Upper lobe of right lung (tissue), 1 donor: ENCODE results near the gene MOB3C. TPM values are rescaled to one million over a fixed set of nuclear protein-coding genes. Genes with fewer than 3 reads are reported as not detected.
"Not testable (repeated sequence)": the region's sequence is repeated elsewhere in the genome, so short reads cannot be mapped to it uniquely, and the experiment has no call there.

Experiments used
- ATAC-seq: fragments of 200-7000 bp; cut with Tn5 transposase; one replicate; pipeline ENCODE4 v1.9.1; 2020; ENCODE audit warnings: mild to moderate bottlenecking, moderate library complexity
- DNase-seq: peaks from one replicate; pipeline ENCODE4 v3.0.0-alpha.2; 2020
- H3K27ac ChIP-seq: fragments of 200-600 bp; one replicate; pipeline ENCODE4 v1.8.0; 2022
- H3K27me3 ChIP-seq: fragments of 200-600 bp; one replicate; pipeline ENCODE4 v1.8.0; 2022; ENCODE audit warnings: mild to moderate bottlenecking
- H3K36me3 ChIP-seq: fragments of 200-600 bp; one replicate; pipeline ENCODE4 v1.8.0; 2022
- H3K4me1 ChIP-seq: fragments of 200-600 bp; one replicate; pipeline ENCODE4 v1.8.0; 2022
- H3K4me3 ChIP-seq: fragments of 200-600 bp; one replicate; pipeline ENCODE4 v1.8.0; 2022; ENCODE audit warnings: mild to moderate bottlenecking
- H3K9me3 ChIP-seq: fragments of 200-600 bp; one replicate; pipeline ENCODE4 v1.8.0; 2022
- intact Hi-C: fragments of 100-400 bp; cut with DNase I; formaldehyde crosslinking; loops from one replicate; pipeline ENCODE4 v1.11.0; 2022
- long read RNA-seq: library from polyadenylated mRNA; unstranded; transcript quantifications from one replicate; pipeline ENCODE4 v2.0.0, GENCODE V29; 2021
- total RNA-seq: library from RNA; stranded (reverse); fragmentation: NEBNext Ultra II Directional; extraction: Animal tissue kit (Norgen Biotek cat#: 25700); gene quantifications from one replicate; pipeline ENCODE4 v1.2.1, GENCODE V29; 2021
- TF ChIP-seq, protein P1 (sequence below): fragments of 200-600 bp; IDR thresholded peaks from one replicate; pipeline ENCODE4 v1.8.0; 2022; ENCODE audit warnings: antibody characterized with exemption
- donor health status: DM: no; HTN: yes; CAD: no; lungs with severe emphysema.

Gene MOB3C
- 24.6 TPM for total RNA-seq
- long read RNA-seq, full-length matches to known transcripts, result 54 of 55 reads
- long read RNA-seq, partial matches to known transcripts, result 0 of 55 reads
- long read RNA-seq, other reads (novel, unspliced or antisense), result 1 of 55 reads

DNA sequence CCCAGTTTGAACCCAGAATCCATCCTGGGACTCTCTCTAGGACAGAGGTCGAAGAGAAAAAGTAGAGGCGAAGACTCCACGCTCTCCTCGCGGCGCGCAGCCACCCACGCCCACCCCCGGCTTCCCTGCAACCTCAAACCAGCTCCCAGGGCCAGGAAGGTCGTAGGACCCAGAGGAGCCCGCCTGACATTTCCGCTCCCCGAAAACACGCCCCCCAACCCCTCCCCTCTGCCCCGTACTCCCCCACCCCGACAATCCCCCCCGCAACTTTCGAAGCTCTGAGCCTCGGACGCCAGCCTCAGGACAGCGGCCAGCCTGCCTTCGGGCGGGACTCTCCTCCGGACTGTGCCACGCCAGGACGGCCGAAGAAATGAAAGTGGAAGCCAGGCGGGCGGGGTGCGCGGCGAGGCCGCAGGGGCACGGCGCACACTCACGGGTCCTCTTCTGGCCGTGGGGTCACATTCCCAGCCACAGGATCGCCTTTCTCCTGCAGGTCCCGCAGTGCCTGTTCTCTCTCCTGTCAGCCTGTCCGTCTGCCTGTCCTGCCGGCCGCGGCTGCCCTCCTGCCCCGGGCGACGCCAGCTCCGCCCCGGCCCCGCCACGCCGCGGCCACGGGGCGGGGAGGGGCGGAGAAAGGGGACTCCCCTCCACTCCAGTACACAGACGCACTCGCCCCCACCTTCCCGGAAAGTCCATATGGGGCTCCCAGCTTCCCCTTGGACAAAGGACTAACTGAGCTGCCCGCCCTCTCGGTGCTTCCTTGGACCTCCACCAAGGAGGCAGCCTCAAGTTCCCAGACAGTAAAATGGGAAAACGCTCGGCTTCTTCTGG, at the start of gene MOB3C:
MOB3C (minus strand) TSS at position 535 of the 831 bp plus-strand sequence. CDS start 3,490 bp downstream, outside the sequence.
- intact Hi-C loops, result no loop called here
- Histone ChIP-seq H3K4me1 (peaks cover 49% of the 10 kb centered on the region), H3K4me3 (peak within 1 kb of the TSS; percentile 74)

GRCh38 chr1:46665983-46666382, 49.4 kb upstream of the MOB3C start:
- intact Hi-C loops, result no loop called here
- Histone ChIP-seq H3K4me3 (no peak overlapping the region), H3K27me3 (no peaks in the 10 kb centered on the region), H3K9me3 (no peaks in the 10 kb centered on the region), H3K4me1 (peaks cover 13% of the 10 kb centered on the region), H3K27ac (no peak overlapping the region), H3K36me3 (peaks cover 21% of the 10 kb centered on the region)
- TF ChIP-seq, protein P1, sequence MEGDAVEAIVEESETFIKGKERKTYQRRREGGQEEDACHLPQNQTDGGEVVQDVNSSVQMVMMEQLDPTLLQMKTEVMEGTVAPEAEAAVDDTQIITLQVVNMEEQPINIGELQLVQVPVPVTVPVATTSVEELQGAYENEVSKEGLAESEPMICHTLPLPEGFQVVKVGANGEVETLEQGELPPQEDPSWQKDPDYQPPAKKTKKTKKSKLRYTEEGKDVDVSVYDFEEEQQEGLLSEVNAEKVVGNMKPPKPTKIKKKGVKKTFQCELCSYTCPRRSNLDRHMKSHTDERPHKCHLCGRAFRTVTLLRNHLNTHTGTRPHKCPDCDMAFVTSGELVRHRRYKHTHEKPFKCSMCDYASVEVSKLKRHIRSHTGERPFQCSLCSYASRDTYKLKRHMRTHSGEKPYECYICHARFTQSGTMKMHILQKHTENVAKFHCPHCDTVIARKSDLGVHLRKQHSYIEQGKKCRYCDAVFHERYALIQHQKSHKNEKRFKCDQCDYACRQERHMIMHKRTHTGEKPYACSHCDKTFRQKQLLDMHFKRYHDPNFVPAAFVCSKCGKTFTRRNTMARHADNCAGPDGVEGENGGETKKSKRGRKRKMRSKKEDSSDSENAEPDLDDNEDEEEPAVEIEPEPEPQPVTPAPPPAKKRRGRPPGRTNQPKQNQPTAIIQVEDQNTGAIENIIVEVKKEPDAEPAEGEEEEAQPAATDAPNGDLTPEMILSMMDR, result no peak
- DNase-seq (no peak), ATAC-seq (no peak)

More for the DNA sequence above, at the start of gene MOB3C:
- no peaks in the 10 kb centered on the region for H3K27me3 ChIP-seq
- ATAC-seq, result peak; percentile 91
- no peaks in the 10 kb centered on the region for H3K9me3 ChIP-seq
- H3K36me3 ChIP-seq, result no peaks in the 10 kb centered on the region
- TF ChIP-seq, protein P1, result no peak
- peak within 1 kb of the TSS; percentile 88 for H3K27ac ChIP-seq
- peak; percentile 91 for DNase-seq

DNA sequence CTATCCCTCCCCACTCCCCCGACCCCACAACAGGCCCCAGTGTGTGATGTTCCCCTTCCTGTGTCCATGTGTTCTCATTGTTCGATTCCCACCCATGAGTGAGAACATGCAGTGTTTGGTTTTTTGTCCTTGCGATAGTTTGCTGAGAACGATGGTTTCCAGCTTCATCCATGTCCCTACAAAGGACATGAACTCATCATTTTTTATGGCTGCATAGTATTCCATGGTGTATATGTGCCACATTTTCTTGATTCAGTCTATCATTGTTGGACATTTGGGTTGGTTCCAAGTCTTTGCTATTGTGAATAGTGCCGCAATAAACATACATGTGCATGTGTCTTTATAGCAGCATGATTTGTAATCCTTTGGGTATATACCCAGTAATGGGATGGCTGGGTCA, 46.3 kb upstream of the MOB3C start:
- H3K27ac ChIP-seq, DNase-seq, ATAC-seq, intact Hi-C loops, H3K4me3 ChIP-seq, H3K27me3 ChIP-seq, H3K9me3 ChIP-seq: not testable (repeated sequence)
- Histone ChIP-seq H3K4me1 (peaks cover 13% of the 10 kb centered on the region), H3K36me3 (peaks cover 29% of the 10 kb centered on the region)

DNA sequence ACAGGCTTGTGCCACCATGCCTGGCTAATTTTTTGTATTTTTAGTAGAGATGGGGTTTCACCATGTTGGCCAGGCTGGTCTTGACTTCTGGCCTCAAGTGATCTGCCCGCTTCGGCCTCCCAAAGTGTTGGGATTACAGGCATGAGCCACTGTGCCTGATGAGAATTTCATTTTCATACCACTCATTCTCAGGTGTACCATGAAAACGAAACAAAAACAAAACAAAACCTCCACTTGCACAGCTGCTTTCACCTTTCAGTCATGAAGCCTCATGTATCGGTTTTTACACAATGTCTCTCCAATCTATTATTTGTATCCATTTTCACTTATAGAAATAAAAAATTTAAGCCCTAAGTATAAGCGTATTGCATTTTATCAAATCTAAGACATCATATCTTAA, 43.5 kb upstream of the MOB3C start:
- H3K4me3 ChIP-seq, H3K9me3 ChIP-seq, H3K27ac ChIP-seq, H3K27me3 ChIP-seq, intact Hi-C loops, ATAC-seq, DNase-seq, H3K4me1 ChIP-seq: not testable (repeated sequence)
- H3K36me3 ChIP-seq, result peaks cover 53% of the 10 kb centered on the region

DNA sequence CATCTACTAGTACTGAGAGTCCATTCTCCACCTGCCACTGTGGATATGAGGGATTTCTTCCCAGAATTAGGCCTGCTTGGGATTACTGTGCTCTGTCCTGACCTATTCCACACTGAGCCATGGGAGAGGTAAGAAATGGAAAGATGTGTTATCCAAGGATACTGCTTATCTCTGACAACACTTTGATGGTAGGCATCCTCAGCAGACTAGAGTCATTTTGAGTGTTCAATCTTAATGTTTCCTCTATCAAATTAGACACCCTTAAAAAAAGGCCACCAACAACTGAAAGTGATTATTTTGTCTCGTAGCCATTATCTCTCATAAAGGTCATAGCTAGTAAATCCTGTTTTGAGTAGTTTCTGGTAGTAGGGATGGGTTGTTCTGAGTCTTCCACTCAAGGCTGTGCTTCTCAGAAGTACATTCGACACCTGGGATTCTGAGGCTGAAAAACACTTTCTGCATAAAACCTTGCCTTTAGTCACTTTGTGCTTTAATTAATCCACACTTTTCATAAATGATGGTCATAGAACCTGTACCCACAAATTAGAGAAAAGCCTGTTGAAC, 42.8 kb upstream of the MOB3C start:
- no peak overlapping the region for H3K4me3 ChIP-seq
- H3K36me3 ChIP-seq, result peaks cover 50% of the 10 kb centered on the region
- DNase-seq (no peak), ATAC-seq (no peak)
- no peaks in the 10 kb centered on the region for H3K9me3 ChIP-seq
- intact Hi-C loops, result no loop called here
- H3K27me3 ChIP-seq, result no peaks in the 10 kb centered on the region
- no peaks in the 10 kb centered on the region for H3K4me1 ChIP-seq
- TF ChIP-seq, protein P1, result no peak
- no peak overlapping the region for H3K27ac ChIP-seq

DNA sequence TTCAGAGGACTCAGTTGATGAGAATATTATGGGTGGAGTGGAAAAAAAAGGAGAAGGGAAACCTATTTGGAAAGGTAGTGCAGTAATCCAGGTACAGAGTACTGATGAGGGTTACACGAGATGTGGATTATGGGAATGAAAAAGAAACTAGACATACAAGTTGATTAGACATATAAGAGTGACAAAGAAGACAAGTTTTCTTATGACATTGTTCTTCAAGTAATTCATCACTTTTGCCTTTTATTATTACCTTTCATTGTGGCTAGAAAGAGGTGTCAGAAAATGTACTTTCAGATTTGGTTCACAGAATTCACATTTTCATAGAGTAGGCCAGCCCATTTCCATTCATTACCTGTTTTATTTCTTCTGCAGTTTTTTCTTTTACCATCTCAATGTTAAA, 41.2 kb upstream of the MOB3C start:
- peaks cover 53% of the 10 kb centered on the region for H3K36me3 ChIP-seq
- H3K9me3 ChIP-seq, result no peaks in the 10 kb centered on the region
- intact Hi-C loops, result no loop called here
- H3K27ac ChIP-seq, result no peak overlapping the region
- no peak overlapping the region for H3K4me3 ChIP-seq
- no peaks in the 10 kb centered on the region for H3K27me3 ChIP-seq
- DNase-seq (no peak), ATAC-seq (no peak)
- TF ChIP-seq, protein P1, result no peak
- no peaks in the 10 kb centered on the region for H3K4me1 ChIP-seq
